IMR-90 (cell line): Measurements from ENCODE around the gene TMEM170B. TPM values are rescaled to one million over a fixed set of nuclear protein-coding genes. Genes with fewer than 3 reads are reported as not detected.

Experiments used
- ATAC-seq: fragments of 200-7000 bp; cut with Tn5 transposase; 2 replicates; pipeline ENCODE4 v1.9.1; 2020; ENCODE audit warnings: low read depth, mild to moderate bottlenecking, moderate library complexity
- BruUV-seq: library from RNA; stranded (reverse); fragments of 400-500 nt; replicated peaks from 2 replicates; lab custom pipeline; 2021; lab: Mats Ljungman, UMichigan
- CTCF ChIA-PET: fragments of 300-600 bp; formaldehyde crosslinking; extraction: SDS; loops from one replicate; lab custom pipeline; 2021; ENCODE audit warnings: antibody characterized with exemption; lab: Yijun Ruan, JAX
- POLR2A ChIA-PET: fragments of 300-600 bp; sonication (Branson Sonifier 250); formaldehyde crosslinking; loops from one replicate; lab custom pipeline; 2022; ENCODE audit warnings: antibody characterized with exemption; ENCODE audit not compliant: unreplicated experiment; lab: Charles Lee
- DNase-seq: peaks from one replicate; pipeline ENCODE4 v3.0.0; 2013
- H2AFZ ChIP-seq: replicated peaks from 2 replicates; pipeline ENCODE3; 2013; ENCODE audit warnings: low read length, mild to moderate bottlenecking; ENCODE audit not compliant: poor library complexity
- H2AK5ac ChIP-seq: 2 replicates; pipeline ENCODE4 v1.6.1; 2013; ENCODE audit warnings: low read depth, low read length, inconsistent platforms
- H2AK9ac ChIP-seq: replicated peaks from 2 replicates; pipeline ENCODE3; 2013; ENCODE audit warnings: mild to moderate bottlenecking, low read depth, low read length, moderate library complexity; ENCODE audit not compliant: poor library complexity
- H2BK120ac ChIP-seq: 2 replicates; pipeline ENCODE4 v1.6.1; 2013; ENCODE audit warnings: low read depth, low read length, inconsistent platforms
- H2BK15ac ChIP-seq: 3 replicates; pipeline ENCODE4 v1.6.1; 2013; ENCODE audit warnings: low read depth, low read length, inconsistent platforms
- H2BK20ac ChIP-seq: 2 replicates; pipeline ENCODE4 v1.6.1; 2013; ENCODE audit warnings: low read depth, mild to moderate bottlenecking, inconsistent platforms, low read length, moderate library complexity
- H2BK5ac ChIP-seq: 2 replicates; pipeline ENCODE4 v1.6.1; 2013; ENCODE audit warnings: mild to moderate bottlenecking, low read depth, low read length, inconsistent platforms; ENCODE audit not compliant: poor library complexity, severe bottlenecking
- H3K14ac ChIP-seq: replicated peaks from 2 replicates; pipeline ENCODE4 v1.6.1; 2013; ENCODE audit warnings: low read depth, low read length, inconsistent platforms
- H3K18ac ChIP-seq: 2 replicates; pipeline ENCODE4 v1.6.1; 2013; ENCODE audit warnings: low read depth, low read length, control low read depth
- H3K23ac ChIP-seq: 2 replicates; pipeline ENCODE4 v1.6.1; 2013; ENCODE audit warnings: low read depth, low read length, inconsistent platforms
- H3K27ac ChIP-seq: 2 replicates; pipeline ENCODE4 v1.5.1; 2013; ENCODE audit warnings: mild to moderate bottlenecking, control low read depth, low read length; ENCODE audit not compliant: insufficient read depth
- H3K27me3 ChIP-seq: 2 replicates; pipeline ENCODE4 v1.6.1; 2013; ENCODE audit warnings: low read length; ENCODE audit not compliant: control insufficient read depth, insufficient read depth
- H3K36me3 ChIP-seq: 2 replicates; pipeline ENCODE4 v1.6.1; 2013; ENCODE audit warnings: low read length, mixed read lengths; ENCODE audit not compliant: control insufficient read depth, insufficient read depth
- H3K4ac ChIP-seq: 2 replicates; pipeline ENCODE4 v1.6.1; 2013; ENCODE audit warnings: low read depth, low read length, inconsistent platforms
- H3K4me1 ChIP-seq: 2 replicates; pipeline ENCODE4 v1.6.1; 2013; ENCODE audit warnings: low read length, mixed read lengths; ENCODE audit not compliant: control insufficient read depth, insufficient read depth
- H3K4me2 ChIP-seq: 2 replicates; pipeline ENCODE4 v1.6.1; 2013; ENCODE audit warnings: low read depth, mild to moderate bottlenecking, control low read depth, low read length, moderate library complexity
- H3K4me3 ChIP-seq: 2 replicates; pipeline ENCODE4 v1.5.1; 2013; ENCODE audit warnings: low read depth, mild to moderate bottlenecking, control low read depth, low read length, moderate library complexity; ENCODE audit not compliant: insufficient read depth
- H3K56ac ChIP-seq: 2 replicates; pipeline ENCODE4 v1.6.1; 2013; ENCODE audit warnings: low read length, inconsistent platforms; ENCODE audit not compliant: insufficient read depth; ENCODE audit errors: extremely low read depth
- H3K79me1 ChIP-seq, 2 experiments: 2 replicates each; pipeline ENCODE4 v1.6.1; 2013; ENCODE audit warnings: low read length in 2 of 2, inconsistent platforms in 1 of 2, low read depth in 1 of 2
- H3K9ac ChIP-seq: 2 replicates; pipeline ENCODE4 v1.6.1; 2013; ENCODE audit warnings: low read depth, low read length, control low read depth
- H3K9me1 ChIP-seq: 2 replicates; pipeline ENCODE4 v1.6.1; 2013; ENCODE audit warnings: low read length, inconsistent platforms; ENCODE audit not compliant: insufficient read depth
- H3K9me3 ChIP-seq: 2 replicates; pipeline ENCODE4 v1.6.1; 2013; ENCODE audit warnings: low read length; ENCODE audit not compliant: control insufficient read depth, insufficient read depth
- H4K20me1 ChIP-seq: 2 replicates; pipeline ENCODE4 v1.6.1; 2013; ENCODE audit warnings: low read length, inconsistent platforms; ENCODE audit not compliant: insufficient read depth
- H4K5ac ChIP-seq: 2 replicates; pipeline ENCODE4 v1.6.1; 2013; ENCODE audit warnings: mild to moderate bottlenecking, low read depth, low read length, control low read depth
- H4K8ac ChIP-seq, 2 experiments: 2 replicates each; pipeline ENCODE4 v1.6.1; 2013; ENCODE audit warnings: low read depth in 2 of 2, low read length in 2 of 2, control low read depth in 1 of 2, inconsistent platforms in 1 of 2
- H4K91ac ChIP-seq: 2 replicates; pipeline ENCODE4 v1.6.1; 2013; ENCODE audit warnings: low read depth, low read length, inconsistent platforms; ENCODE audit not compliant: insufficient read depth
- BHLHE40 ChIP-seq: fragments of 150-350 bp; IDR thresholded peaks from 2 replicates; pipeline ENCODE4 v1.6.1; 2016; ENCODE audit warnings: mild to moderate bottlenecking, low read depth, low read length
- CHD1 ChIP-seq: IDR thresholded peaks from 2 replicates; pipeline ENCODE4 v1.6.1; 2012; ENCODE audit warnings: low read depth, low read length, improper control_type of control experiment
- FOS ChIP-seq: fragments of 150-350 bp; IDR thresholded peaks from 2 replicates; pipeline ENCODE4 v1.6.1; 2016; ENCODE audit warnings: low read depth, low read length
- MAFK ChIP-seq: IDR thresholded peaks from 2 replicates; pipeline ENCODE4 v1.6.1; 2012; ENCODE audit warnings: low read depth, low read length, improper control_type of control experiment
- MAZ ChIP-seq: IDR thresholded peaks from 2 replicates; pipeline ENCODE4 v1.6.1; 2012; ENCODE audit warnings: low read depth, mild to moderate bottlenecking, low read length, improper control_type of control experiment, moderate library complexity, borderline replicate concordance
- MXI1 ChIP-seq: IDR thresholded peaks from 2 replicates; pipeline ENCODE4 v1.6.1; 2012; ENCODE audit warnings: low read depth, mild to moderate bottlenecking, low read length, moderate library complexity, borderline replicate concordance
- NFE2L2 ChIP-seq: fragments of 150-350 bp; IDR thresholded peaks from 2 replicates; pipeline ENCODE4 v1.6.1; 2016; ENCODE audit warnings: low read depth, mild to moderate bottlenecking, low read length
- POLR2A ChIP-seq: IDR thresholded peaks from 2 replicates; pipeline ENCODE4 v1.6.1; 2012; ENCODE audit warnings: mild to moderate bottlenecking, low read depth, low read length
- RAD21 ChIP-seq: IDR thresholded peaks from 2 replicates; pipeline ENCODE4 v1.6.1; 2012; ENCODE audit warnings: low read length, improper control_type of control experiment
- RCOR1 ChIP-seq: IDR thresholded peaks from 2 replicates; pipeline ENCODE4 v1.6.1; 2012; ENCODE audit warnings: mild to moderate bottlenecking, low read length, improper control_type of control experiment; ENCODE audit not compliant: insufficient replicate concordance
- RFX5 ChIP-seq: IDR thresholded peaks from 2 replicates; pipeline ENCODE4 v1.8.0; 2012; ENCODE audit warnings: low read depth, mild to moderate bottlenecking, low read length, moderate library complexity
- SMC3 ChIP-seq: fragments of 150-350 bp; IDR thresholded peaks from 2 replicates; pipeline ENCODE4 v1.6.1; 2016; ENCODE audit warnings: low read depth, mild to moderate bottlenecking, antibody characterized with exemption, low read length, moderate library complexity
- WGBS, 2 experiments: methylation state at CpG; one replicate each; pipeline versions ENCODE4 v1.1.5 to v1.1.7; 2013; ENCODE audit warnings: missing lambda C conversion rate in 2 of 2; ENCODE audit not compliant: insufficient read length in 1 of 2; ENCODE audit errors: extremely low coverage in 2 of 2; 5-methylcytosine and 5-hydroxymethylcytosine counted together
- dilution Hi-C: fragments of 300-500 bp; cut with HindIII; formaldehyde crosslinking; loops from one replicate; pipeline ENCODE4 v1.14.3; 2018; ENCODE audit warnings: low sequenced_read_pairs; ENCODE audit not compliant: unreplicated experiment
- in situ Hi-C: fragments of 300-500 bp; cut with MboI; formaldehyde crosslinking; loops from 3 replicates; pipeline ENCODE4 v1.14.3; 2019; ENCODE audit warnings: low sequenced_read_pairs, inconsistent platforms, mixed read lengths
- intact Hi-C: fragments of 100-400 bp; cut with micrococcal nuclease; formaldehyde crosslinking; loops from 2 replicates; pipeline ENCODE4 v1.10.0; 2022
- polyA plus RNA-seq, 3 experiments: library from polyadenylated mRNA; depleted of rRNA; stranded (reverse); fragments of >200 nt; gene quantifications; 2 replicates each; pipeline ENCODE4 v1.2.3, GENCODE V29; 2012; ENCODE audit warnings: low replicate concordance in 1 of 3
- total RNA-seq: library from RNA; depleted of rRNA; stranded (reverse); fragments of >200 nt; gene quantifications from 2 replicates; pipeline ENCODE4 v1.2.3, GENCODE V29; 2012
- TF ChIP-seq, protein P1 (sequence below): fragments of 150-350 bp; IDR thresholded peaks from 2 replicates; pipeline ENCODE4 v1.6.1; 2016; ENCODE audit warnings: low read depth, mild to moderate bottlenecking, low read length, moderate library complexity, borderline replicate concordance
- TF ChIP-seq, protein P2 (sequence below): conservative IDR thresholded peaks from 2 replicates; pipeline ENCODE4 v1.5.1; 2012; ENCODE audit warnings: mild to moderate bottlenecking, low read depth, low read length, improper control_type of control experiment
- TF ChIP-seq, protein P3 (sequence below): fragments of 150-350 bp; IDR thresholded peaks from 2 replicates; pipeline ENCODE4 v1.6.1; 2017; ENCODE audit warnings: mild to moderate bottlenecking, antibody characterized with exemption, low read length, low read depth

The TMEM170B gene
- total and polyA plus RNA-seq, 2 of the 4 experiments (the other 2 are of a cell fraction), result 0.10 to 0.18 TPM

DNA sequence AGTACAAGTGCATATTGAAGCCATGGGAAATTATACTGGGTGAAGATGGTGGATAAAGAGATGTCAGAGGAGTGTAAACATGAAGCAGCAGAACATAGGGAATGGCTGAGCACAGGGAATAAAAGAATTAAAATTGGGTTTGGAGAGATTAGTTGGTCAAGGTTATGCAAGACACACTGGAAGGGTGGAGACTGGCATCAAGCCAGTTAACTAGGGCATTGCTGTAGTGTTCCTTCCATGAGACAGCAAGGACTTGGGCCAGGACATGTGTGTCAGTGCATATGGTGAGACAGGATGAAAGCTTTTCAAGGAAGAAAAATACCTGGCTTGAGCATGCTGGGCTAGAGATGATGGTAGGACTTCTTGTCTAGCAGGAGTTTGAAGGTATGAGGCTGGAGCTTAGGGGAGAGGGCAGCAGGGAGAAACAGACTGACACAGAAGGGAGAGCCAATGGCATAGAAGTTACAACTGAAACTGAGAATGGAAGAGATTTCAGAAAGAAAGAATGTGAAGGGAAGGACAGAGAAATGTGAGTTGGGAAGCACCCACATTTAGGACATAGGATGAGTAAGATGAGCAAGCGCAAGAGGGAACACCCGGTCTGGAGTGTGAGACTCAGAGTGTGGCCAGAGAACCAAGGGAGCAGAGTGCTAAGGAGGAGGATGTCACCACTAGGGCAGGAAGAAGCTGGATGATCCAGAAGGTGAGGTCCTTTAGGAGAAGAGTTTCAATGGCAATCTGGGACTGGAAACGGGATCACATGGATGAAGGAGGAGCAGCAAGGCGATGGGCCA is 14.5 kb upstream of the TMEM170B start:
- H3K56ac ChIP-seq, result no peak overlapping the region
- in situ Hi-C loops, result loop anchor here (25.0 kb wide), 1 partner anchor 686 kb away; the partner anchor contains the start of gene MAK
- ATAC-seq (no peak), DNase-seq (no peak)
- no peak overlapping the region for H3K14ac ChIP-seq
- no peak overlapping the region for H3K4me2 ChIP-seq
- H4K20me1 ChIP-seq, result no peaks in the 10 kb centered on the region
- no peak overlapping the region for H4K5ac ChIP-seq
- CTCF ChIA-PET, result no interaction called here
- no peak overlapping the region for H3K27ac ChIP-seq
- dilution Hi-C loops, result no loop called here
- H2BK15ac ChIP-seq, result no peak overlapping the region
- H3K4me1 ChIP-seq, result no peaks in the 10 kb centered on the region
- H3K4ac ChIP-seq, result no peak overlapping the region
- H3K9me3 ChIP-seq, result no peaks in the 10 kb centered on the region
- intact Hi-C loops, result no loop called here
- BruUV-seq, result no TSS peak
- no peaks in the 10 kb centered on the region for H3K79me1 ChIP-seq
- WGBS, 2 experiments, result 82% methylated on average over 2 of the region's 4 CpGs; no CpG with 5 or more reads in 1 of the 2 experiments
- peaks cover 7% of the 10 kb centered on the region for H3K27me3 ChIP-seq
- no peak overlapping the region for H2AFZ ChIP-seq
- no peak overlapping the region for H3K4me3 ChIP-seq
- H2AK9ac ChIP-seq, result no peak overlapping the region
- no peak overlapping the region for H3K23ac ChIP-seq
- POLR2A ChIA-PET, result no interaction called here
- no peak overlapping the region for H3K18ac ChIP-seq
- no peaks in the 10 kb centered on the region for H3K36me3 ChIP-seq
- H3K9me1 ChIP-seq, result peaks cover 3% of the 10 kb centered on the region; the same call in 1 of the 2 replicates
- no peak overlapping the region; the same call in 1 of the 2 replicates for H2AK5ac ChIP-seq
- H4K91ac ChIP-seq, result no peak overlapping the region
- no peak overlapping the region for H2BK20ac ChIP-seq
- H3K9ac ChIP-seq, result no peak overlapping the region
- no peak overlapping the region for H2BK120ac ChIP-seq
- H2BK5ac ChIP-seq, result no peak overlapping the region
- H4K8ac ChIP-seq, result no peak overlapping the region
- TF ChIP-seq NFE2L2 (no peak), RCOR1 (no peak), CHD1 (no peak), MAFK (no peak), POLR2A (no peak), RAD21 (no peak), RFX5 (no peak), BHLHE40 (no peak), FOS (no peak), SMC3 (no peak), MXI1 (no peak), MAZ (no peak)
- TF ChIP-seq, protein P1, sequence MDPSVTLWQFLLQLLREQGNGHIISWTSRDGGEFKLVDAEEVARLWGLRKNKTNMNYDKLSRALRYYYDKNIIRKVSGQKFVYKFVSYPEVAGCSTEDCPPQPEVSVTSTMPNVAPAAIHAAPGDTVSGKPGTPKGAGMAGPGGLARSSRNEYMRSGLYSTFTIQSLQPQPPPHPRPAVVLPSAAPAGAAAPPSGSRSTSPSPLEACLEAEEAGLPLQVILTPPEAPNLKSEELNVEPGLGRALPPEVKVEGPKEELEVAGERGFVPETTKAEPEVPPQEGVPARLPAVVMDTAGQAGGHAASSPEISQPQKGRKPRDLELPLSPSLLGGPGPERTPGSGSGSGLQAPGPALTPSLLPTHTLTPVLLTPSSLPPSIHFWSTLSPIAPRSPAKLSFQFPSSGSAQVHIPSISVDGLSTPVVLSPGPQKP, result no peak
- TF ChIP-seq, protein P2, sequence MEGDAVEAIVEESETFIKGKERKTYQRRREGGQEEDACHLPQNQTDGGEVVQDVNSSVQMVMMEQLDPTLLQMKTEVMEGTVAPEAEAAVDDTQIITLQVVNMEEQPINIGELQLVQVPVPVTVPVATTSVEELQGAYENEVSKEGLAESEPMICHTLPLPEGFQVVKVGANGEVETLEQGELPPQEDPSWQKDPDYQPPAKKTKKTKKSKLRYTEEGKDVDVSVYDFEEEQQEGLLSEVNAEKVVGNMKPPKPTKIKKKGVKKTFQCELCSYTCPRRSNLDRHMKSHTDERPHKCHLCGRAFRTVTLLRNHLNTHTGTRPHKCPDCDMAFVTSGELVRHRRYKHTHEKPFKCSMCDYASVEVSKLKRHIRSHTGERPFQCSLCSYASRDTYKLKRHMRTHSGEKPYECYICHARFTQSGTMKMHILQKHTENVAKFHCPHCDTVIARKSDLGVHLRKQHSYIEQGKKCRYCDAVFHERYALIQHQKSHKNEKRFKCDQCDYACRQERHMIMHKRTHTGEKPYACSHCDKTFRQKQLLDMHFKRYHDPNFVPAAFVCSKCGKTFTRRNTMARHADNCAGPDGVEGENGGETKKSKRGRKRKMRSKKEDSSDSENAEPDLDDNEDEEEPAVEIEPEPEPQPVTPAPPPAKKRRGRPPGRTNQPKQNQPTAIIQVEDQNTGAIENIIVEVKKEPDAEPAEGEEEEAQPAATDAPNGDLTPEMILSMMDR, result no peak
- TF ChIP-seq, protein P3, sequence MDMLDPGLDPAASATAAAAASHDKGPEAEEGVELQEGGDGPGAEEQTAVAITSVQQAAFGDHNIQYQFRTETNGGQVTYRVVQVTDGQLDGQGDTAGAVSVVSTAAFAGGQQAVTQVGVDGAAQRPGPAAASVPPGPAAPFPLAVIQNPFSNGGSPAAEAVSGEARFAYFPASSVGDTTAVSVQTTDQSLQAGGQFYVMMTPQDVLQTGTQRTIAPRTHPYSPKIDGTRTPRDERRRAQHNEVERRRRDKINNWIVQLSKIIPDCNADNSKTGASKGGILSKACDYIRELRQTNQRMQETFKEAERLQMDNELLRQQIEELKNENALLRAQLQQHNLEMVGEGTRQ, result no peak
